C4-2B (cell line): Measurements from ENCODE around the gene PDE9A.

Experiments used
- CTCF ChIP-seq: fragments of 450-650 bp; conservative IDR thresholded peaks from 2 replicates; pipeline ENCODE4 v1.5.1; 2017; ENCODE audit warnings: mild to moderate bottlenecking
- ZFX ChIP-seq: fragments of 450-650 bp; IDR thresholded peaks from 2 replicates; pipeline ENCODE4 v1.6.1; 2017

GRCh38 chr21:42614396-42614795 lies 39.0 kb upstream of the PDE9A start:
- TF ChIP-seq CTCF (no peak), ZFX (no peak)
